ENCODE measurements around the gene F12.
A peak's percentile ranks its signal among the peaks of the same experiment; 100 is the strongest.
"Not testable (repeated sequence)": the region's sequence is repeated elsewhere in the genome, so short reads cannot be mapped to it uniquely, and the experiment has no call there.

F12 gene

DNA sequence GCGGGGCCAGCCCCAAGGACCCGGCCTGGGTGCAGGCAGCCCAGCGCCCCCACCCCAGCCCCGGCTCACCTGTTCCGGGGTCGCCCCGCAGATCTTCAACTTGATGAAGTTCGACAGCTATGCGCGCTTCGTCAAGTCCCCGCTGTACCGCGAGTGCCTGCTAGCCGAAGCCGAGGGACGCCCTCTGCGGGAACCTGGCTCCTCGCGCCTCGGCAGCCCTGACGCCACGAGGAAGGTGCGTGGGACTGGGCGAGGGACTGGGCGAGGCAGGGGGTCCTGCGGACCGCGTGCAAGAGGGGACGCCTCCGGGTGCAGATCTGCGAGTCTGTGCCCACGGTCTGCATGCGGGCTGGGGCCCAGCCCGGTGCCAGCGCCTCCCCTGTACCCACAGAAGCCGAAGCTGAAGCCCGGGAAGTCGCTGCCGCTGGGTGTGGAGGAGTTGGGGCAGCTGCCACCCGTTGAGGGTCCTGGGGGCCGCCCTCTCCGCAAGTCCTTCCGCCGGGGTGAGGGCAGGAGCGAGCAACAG, 42.0 kb downstream of the F12 start:
- Mint-ChIP-seq H3K27ac (no peak overlapping the region), H3K4me1 (peaks cover 66% of the 10 kb centered on the region), H3K36me3 (peaks cover 81% of the 10 kb centered on the region), H3K4me3 (no peak overlapping the region), H3K9me3 (no peaks in the 10 kb centered on the region)
- ATAC-seq = no peak
- DNase-seq (ENCODE audit: low spot score in 2 of 2) = no peak

DNA sequence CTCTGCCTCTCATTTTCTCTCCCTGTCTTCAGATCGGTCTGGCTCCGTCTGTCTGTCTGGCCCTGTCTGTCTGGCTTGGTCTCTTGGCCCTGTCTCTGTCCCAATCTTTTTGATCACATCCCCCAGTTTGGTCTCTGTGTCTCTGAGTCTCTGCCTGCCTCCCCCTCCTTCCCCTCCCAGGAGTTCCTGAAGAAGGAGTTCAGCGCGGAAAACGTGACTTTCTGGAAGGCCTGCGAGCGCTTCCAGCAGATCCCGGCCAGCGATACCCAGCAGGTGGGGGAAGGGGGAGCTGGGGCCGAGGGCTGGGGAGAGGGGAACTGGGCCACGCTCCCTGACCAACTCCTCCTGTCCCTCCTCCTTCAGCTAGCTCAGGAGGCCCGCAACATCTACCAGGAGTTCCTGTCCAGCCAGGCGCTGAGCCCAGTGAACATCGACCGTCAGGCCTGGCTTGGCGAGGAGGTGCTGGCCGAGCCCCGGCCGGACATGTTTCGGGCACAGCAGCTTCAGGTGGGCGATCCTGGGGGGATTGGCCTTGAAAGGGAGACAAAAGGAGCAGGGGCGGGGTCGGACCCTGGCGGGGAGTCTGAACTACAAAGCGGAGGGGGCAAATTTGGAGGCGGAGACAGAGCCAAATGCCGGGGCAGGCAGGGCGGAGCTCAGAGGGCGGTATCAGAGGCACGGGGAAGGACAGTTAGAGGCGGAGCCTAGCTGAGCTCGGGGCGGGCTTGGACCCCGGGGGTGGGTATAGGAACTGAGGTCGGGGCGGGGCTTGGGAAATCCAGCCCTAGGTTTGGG, 42.6 kb downstream of the F12 start:
- H3K27ac Mint-ChIP-seq = peak overlapping the region; percentile 68
- DNase-seq (ENCODE audit: low spot score in 2 of 2) (no peak), ATAC-seq (no peak)
- no peaks in the 10 kb centered on the region for H3K9me3 Mint-ChIP-seq
- peaks cover 66% of the 10 kb centered on the region for H3K4me1 Mint-ChIP-seq
- peaks cover 81% of the 10 kb centered on the region for H3K36me3 Mint-ChIP-seq
- no peak overlapping the region for H3K4me3 Mint-ChIP-seq

DNA sequence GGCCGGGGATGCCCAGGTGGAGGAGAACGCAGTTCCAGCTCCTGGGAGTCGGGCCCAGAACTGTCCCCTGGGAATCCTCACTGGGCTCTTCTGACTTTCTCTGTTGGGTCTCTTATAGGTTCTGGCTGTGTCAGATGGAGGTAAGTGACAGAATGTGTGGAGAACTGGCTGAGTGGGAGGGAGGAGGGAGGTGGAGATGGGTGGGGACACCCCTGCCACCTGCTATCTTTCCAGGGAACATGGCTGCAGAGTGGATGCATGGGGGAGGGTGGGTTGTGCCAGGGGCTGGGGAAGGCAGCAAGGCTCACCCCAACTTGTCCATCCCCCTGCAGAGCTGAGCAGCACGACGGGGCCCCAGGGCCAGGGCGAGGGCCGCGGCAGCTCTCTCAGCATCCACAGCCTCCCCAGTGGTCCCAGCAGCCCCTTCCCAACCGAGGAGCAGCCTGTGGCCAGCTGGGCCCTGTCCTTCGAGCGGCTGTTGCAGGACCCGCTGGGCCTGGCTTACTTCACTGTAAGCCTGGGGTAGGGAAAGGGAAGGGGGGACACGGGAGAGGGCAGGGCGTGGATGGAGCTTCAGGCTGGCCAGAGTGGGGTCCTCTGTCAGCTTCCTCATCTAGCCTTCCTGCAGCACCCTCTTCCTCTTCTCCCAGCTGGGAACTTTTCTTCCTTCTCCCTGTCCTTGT, 43.4 kb downstream of the F12 start:
- no peak overlapping the region for H3K4me3 Mint-ChIP-seq
- peaks cover 66% of the 10 kb centered on the region for H3K4me1 Mint-ChIP-seq
- H3K36me3 Mint-ChIP-seq = peaks cover 76% of the 10 kb centered on the region
- H3K9me3 Mint-ChIP-seq = no peaks in the 10 kb centered on the region
- no peak for ATAC-seq
- DNase-seq (ENCODE audit: low spot score in 2 of 2) = no peak
- H3K27ac Mint-ChIP-seq = peak overlapping the region; percentile 68

DNA sequence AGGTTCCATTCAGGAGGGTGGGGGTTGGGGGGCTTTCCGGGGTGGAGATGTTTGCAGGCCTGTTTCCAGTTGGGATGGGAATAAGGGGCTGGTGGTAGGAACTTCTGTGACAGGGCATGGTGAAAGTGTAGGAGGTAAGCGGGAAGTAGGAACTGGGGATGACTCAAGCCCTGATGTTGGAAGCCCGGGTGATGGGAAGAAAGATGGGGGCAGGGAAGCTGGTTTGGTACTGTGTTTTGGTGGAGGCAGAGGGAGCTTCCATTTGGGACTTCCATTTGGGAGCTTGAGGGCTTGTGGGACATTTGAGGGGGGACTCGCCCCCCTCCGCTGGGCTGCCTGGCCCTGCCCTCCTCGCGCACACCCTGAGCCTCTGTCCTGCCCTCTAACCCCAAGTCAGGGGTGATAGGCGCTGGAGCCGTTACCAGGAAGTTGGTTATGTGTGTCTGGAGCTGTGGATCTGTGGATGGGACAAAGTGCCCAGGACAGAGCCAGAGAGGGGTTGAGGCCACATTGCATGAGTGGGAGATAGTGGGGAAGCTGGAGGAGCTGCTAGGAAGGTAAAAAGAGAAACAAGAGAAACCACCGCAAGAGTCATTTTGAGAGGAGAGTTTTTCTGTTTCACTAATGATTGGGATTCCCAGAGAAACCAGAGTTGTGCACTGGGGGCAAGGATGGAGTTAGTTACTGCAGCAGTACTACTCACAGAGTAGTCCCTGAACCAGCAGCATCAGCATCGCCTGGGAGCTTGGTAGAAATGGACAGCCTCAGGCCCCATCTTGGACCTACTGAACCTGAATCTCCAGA, 45.0 kb downstream of the F12 start:
- H3K36me3 Mint-ChIP-seq = peaks cover 75% of the 10 kb centered on the region
- ATAC-seq (peak; percentile 78), DNase-seq (ENCODE audit: low spot score in 2 of 2) (peak; percentile 19 to 74)
- H3K4me1 Mint-ChIP-seq = peaks cover 79% of the 10 kb centered on the region
- peak overlapping the region; percentile 86 for H3K27ac Mint-ChIP-seq
- H3K9me3 Mint-ChIP-seq = no peaks in the 10 kb centered on the region
- peak overlapping the region; percentile 79 for H3K4me3 Mint-ChIP-seq

DNA sequence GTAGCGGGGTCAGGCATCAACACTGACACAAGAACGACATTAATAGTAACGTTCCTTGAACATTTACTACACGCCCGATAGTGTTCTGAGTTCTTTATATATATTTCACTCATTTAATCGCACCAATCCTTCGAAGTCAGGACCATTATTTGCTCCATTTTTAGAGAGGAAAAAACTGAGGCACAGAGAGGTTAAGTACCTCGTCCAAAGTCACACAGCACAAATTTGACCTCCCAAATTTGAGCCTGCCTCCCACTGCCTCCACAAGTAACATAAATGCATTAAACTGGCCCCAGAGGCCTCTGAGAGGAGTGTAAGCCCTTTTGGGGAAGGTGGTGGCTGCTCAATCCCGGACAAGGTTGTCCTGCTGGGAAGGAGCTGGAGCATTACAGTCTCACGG, 45.8 kb downstream of the F12 start:
- Mint-ChIP-seq H3K36me3 (peaks cover 67% of the 10 kb centered on the region), H3K9me3 (no peaks in the 10 kb centered on the region), H3K4me3 (peak overlapping the region; percentile 79), H3K27ac (no peak overlapping the region), H3K4me1 (peaks cover 79% of the 10 kb centered on the region)
- DNase-seq (ENCODE audit: low spot score in 2 of 2) = no peak
- ATAC-seq = no peak

DNA sequence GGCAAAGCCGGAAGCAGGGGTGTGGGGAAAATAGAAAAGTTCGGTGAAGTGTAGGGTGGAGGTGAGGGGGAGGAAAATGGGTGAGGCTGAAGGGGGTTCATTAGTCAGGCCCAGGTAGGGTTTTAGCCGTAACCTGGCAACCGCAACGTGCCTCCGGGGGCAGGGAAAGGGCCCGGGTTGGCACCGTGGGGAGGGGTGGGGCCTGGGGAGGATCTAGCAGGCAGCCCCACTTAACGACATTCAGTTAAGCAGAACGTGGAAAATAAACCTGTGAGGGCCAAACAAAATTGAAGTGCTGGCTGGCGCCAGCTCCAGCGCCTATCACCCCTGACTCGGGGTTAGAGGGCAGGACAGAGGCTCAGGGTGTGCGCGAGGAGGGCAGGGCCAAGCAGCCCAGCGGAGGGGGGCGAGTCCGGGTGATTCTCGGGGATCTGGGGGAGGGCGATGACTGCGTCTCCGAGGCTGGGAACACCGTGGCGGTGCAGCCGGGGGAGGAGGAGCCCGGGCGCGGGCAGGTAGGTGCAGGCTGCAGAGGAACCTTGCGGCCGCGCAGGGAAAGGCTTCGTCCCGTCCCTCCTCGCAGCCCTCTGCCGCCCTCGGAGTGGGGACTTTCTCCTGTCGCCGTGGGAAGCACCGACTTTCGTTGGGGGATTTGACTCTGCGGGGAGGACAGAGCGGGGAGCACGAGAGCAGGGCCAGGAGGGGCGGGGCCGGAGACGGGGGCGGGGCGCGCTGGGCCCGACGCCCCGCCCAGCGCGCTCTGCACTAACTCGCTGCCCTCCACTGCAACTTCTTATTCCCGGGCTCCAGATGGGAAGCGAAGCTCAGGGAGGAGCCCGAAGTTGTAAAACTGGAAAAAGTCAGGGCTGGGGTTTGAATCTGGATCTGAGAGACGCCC, 46.5 kb downstream of the F12 start:
- DNase-seq (ENCODE audit: low spot score in 2 of 2) = peak; percentile 42 to 85
- Mint-ChIP-seq H3K4me3 (peak overlapping the region; percentile 79), H3K4me1 (peaks cover 77% of the 10 kb centered on the region), H3K36me3 (peaks cover 61% of the 10 kb centered on the region), H3K27ac (peak overlapping the region; percentile 75), H3K9me3 (no peaks in the 10 kb centered on the region)
- ATAC-seq = peak; percentile 72

DNA sequence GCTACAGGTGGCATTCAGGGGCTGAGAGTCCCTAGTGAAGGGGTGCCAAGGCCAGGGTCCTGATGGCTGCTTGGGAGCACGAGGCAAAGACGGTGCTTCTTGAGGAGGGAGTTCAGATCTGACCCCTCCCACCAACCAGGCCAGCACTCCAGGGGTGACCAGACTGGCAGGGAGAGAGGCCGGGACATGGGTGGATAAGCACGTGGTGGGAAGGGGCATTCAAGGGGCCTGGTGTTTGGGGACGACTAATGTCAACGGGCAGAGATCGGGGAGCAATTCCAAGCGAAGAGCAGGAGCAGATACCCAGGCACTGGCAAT, 47.1 kb downstream of the F12 start:
- H3K27ac Mint-ChIP-seq = peak overlapping the region; percentile 75
- peaks cover 61% of the 10 kb centered on the region for H3K36me3 Mint-ChIP-seq
- peaks cover 83% of the 10 kb centered on the region for H3K4me1 Mint-ChIP-seq
- H3K9me3 Mint-ChIP-seq = no peaks in the 10 kb centered on the region
- ATAC-seq (no peak), DNase-seq (ENCODE audit: low spot score in 2 of 2) (no peak)
- H3K4me3 Mint-ChIP-seq = peak overlapping the region; percentile 79

DNA sequence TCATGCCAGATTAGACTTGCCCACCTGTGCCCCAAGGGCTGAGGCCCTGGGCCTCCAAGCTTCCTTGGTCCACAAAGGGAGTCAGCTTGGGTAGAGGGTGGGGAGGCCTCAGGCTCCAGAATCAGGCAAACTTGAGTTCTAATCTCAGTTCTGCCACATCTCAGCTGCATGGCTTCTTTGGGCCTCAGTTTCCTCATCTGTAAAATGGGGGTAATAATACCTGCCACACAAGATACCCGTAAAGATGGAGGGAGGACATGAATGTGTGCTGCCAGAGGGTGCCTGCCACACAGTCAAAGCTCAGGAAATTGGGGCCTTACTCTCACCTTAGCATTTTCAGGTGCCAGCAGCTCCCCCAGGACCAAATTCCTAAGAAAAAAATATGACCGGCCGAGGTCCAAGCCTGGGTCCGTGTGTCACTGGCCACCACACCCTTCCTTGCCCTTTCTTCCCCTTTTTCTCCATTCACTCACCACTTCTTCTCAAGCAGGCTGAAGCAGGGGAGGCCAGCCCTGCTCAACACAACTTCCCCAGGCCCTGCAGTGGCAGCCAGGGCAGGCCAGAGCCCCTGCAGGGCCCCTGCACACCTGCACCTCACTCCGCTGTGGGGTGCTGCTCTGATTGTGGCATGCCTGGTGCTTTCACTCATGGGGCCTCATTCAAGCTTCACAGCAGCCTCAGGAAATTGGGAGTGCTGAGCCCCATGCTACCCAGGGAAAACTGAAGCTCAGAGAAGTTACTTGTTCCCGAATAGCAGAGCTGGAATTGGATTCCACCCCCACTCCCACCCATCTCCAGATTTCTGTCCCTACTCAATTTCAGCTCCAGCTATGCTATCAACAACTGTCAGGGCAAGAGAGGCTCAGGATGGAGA, 47.7 kb downstream of the F12 start:
- Mint-ChIP-seq H3K36me3 (peaks cover 56% of the 10 kb centered on the region), H3K4me1 (peaks cover 85% of the 10 kb centered on the region), H3K4me3 (peak overlapping the region; percentile 79), H3K9me3 (no peaks in the 10 kb centered on the region), H3K27ac (peak overlapping the region; percentile 75)
- no peak for ATAC-seq
- no peak for DNase-seq (ENCODE audit: low spot score in 2 of 2)

DNA sequence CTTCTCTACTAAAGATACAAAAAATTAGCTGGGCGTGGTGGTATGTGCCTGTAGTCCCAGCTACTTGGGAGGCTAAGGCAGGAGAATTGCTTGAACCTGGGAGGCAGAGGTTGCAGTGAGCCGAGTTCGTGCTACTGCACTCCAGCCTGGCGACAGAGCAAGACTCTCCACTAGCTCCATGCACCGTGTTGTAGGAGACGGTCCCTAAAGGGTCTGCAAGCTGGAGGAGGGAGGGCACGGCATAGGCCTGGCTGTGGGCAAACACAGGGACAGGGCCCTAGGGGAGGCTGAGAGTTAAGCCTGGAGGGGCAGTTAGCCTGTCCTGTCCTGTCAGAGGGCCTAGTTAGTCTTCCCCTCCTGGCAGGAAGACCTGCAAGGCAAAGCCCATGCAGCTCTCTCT, 48.6 kb downstream of the F12 start:
- Mint-ChIP-seq H3K4me1 (peaks cover 85% of the 10 kb centered on the region), H3K4me3 (peak overlapping the region; percentile 79), H3K36me3 (peaks cover 47% of the 10 kb centered on the region)
- not testable (repeated sequence) for H3K27ac Mint-ChIP-seq; H3K9me3 Mint-ChIP-seq; ATAC-seq; DNase-seq (ENCODE audit: low spot score in 2 of 2)

DNA sequence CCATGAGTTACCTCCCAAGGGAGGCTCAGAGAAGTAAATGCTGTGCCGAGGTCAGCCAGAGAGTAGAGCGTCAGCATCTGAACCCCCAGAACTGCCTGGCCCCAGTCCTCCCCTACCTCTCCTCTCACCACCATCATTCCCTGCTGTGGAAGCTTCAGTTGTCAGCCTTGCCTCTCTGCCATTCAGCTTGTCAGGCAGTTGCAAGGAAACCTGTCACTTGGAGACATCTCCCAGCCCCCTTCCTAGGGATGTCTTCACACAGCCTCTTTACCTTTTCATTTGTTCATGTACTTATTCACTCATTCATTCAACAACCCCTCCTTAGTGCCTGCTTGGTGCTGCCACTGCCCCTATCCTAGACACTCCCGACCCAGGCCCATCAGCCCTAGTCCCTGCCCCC, 49.5 kb downstream of the F12 start:
- H3K36me3 Mint-ChIP-seq = peaks cover 38% of the 10 kb centered on the region

DNA sequence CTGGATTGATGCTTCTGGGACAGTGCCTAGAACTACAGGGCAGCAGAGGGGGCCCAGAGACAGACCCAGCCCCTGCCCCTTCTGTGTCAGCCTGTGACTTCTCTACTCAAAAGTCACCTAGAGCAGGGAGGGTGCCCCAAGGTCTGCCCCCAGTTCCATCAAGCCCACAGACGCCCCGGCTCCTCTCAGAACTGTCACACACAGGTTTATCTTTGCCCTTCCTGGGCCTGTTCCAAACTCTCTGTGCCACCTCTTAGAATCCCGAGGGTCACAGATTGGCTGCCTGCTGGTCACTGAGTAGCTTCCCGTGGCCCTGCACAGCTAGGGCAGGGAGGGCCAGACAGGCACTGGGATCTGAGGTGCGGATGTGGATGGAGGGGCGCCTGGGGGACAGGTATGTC, 49.9 kb downstream of the F12 start:
- Mint-ChIP-seq H3K36me3 (peaks cover 34% of the 10 kb centered on the region), H3K4me3 (peak overlapping the region; percentile 90), H3K9me3 (no peaks in the 10 kb centered on the region), H3K4me1 (peaks cover 90% of the 10 kb centered on the region), H3K27ac (peak overlapping the region; percentile 83)
- DNase-seq (ENCODE audit: low spot score in 2 of 2) (no peak), ATAC-seq (no peak)

More for the DNA sequence above, 49.5 kb downstream of the F12 start:
- Mint-ChIP-seq H3K27ac (peak overlapping the region; percentile 83), H3K9me3 (no peaks in the 10 kb centered on the region), H3K4me3 (peak overlapping the region; percentile 90), H3K4me1 (peaks cover 90% of the 10 kb centered on the region)
- no peak for DNase-seq (ENCODE audit: low spot score in 2 of 2)
- no peak for ATAC-seq

DNA sequence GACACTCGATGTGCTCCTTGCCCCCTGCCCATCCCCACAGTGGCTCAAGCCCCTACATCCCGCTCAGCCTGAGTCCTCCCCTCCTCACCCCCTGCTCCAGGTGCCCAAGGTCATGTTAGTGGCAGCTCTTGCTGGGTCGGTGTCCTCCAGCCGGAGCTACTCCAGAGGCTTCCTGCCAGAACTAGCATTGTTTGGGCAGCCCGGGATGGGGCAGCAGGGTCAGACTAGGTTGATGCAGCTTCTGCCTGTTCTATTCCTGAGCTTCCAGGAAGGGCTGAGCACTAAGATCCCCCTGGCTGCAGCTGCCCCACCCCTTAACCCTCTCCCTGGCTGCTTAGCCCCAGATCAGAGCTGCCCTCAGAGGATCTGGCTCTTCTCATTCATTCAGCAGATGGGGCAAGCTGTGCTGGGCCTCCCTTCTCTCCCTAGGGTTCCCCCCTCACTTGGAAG, 51.0 kb downstream of the F12 start:
- Mint-ChIP-seq H3K36me3 (peaks cover 25% of the 10 kb centered on the region), H3K27ac (peak overlapping the region; percentile 83), H3K9me3 (no peaks in the 10 kb centered on the region), H3K4me3 (peak overlapping the region; percentile 90), H3K4me1 (peaks cover 86% of the 10 kb centered on the region)
- DNase-seq (ENCODE audit: low spot score in 2 of 2) = peak in 1 of 2 donors; percentile 66
- ATAC-seq = no peak

DNA sequence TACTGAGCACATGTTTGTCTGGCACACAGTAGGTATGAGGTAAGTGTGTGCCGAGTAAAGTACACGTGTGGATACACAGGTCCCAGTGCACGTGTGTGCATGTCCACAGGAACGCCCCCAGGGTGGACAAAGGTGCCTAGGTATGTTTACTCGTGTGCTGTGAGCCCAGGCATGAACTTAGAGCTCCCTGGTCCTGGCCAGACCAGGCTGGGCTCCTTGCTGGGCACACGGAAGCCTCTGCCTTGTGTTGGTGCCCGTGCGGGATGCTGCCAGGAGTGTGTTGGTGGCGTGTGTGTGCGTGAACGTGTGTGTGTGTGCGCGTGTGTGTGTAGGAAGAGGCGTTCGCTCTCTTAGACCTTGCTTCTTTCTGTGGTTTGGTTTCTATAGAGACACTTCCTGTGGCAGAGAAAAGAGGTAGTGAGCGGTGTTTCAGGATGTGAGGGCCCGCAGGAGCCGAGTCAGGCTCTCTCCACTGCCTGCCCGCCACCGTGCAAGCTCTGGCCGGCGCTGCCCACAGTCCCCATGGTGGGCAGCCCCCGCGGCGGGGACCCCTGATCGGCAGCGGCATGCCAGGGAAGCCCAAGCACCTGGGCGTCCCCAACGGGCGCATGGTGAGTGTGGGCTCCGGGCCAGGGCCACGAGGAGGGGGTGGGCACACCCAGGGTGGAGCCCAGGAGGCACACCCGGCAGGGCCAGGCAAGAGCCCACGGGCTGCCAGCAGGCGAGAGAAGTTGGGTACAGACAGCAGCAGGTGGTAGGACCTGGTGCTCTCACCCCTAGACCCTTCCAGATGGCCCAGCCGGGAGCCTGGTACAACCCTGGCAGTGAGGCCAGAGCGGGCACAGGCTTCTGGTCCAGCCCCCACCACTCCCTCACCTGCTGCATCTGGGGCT, 51.7 kb downstream of the F12 start, which contains the start of gene RGS14:
RGS14 (plus strand) TSS at position 466 of the 893 bp plus-strand sequence; CDS start at position 567, 101 bp downstream.
- Mint-ChIP-seq H3K4me3 (peak within 1 kb of the TSS; percentile 90), H3K27ac (peak within 1 kb of the TSS; percentile 83), H3K36me3 (peaks cover 25% of the 10 kb centered on the region), H3K4me1 (peaks cover 82% of the 10 kb centered on the region), H3K9me3 (no peaks in the 10 kb centered on the region)
- DNase-seq (ENCODE audit: low spot score in 2 of 2) = peak; percentile 50 to 81
- peak; percentile 95 for ATAC-seq

All from stimulated activated effector memory CD8-positive, alpha-beta T cell treated with anti-CD3 and anti-CD28 coated beads, Interleukin-12 subunit alpha, Interleukin-12 subunit beta, amount 100 ng/mL, for 72 hours (primary cell).